HUES6 (cell line): Measurements from ENCODE around the gene NUDT14.

ENCODE experiments used
- H3K27ac ChIP-seq: 2 replicates; pipeline ENCODE4 v1.7.0; 2013; ENCODE audit warnings: low read depth, mild to moderate bottlenecking, low read length, inconsistent platforms
- H3K27me3 ChIP-seq: 2 replicates; pipeline ENCODE4 v1.6.1; 2013; ENCODE audit warnings: low read length; ENCODE audit not compliant: control insufficient read depth, insufficient read depth
- H3K36me3 ChIP-seq: 2 replicates; pipeline ENCODE4 v1.6.1; 2013; ENCODE audit warnings: low read length; ENCODE audit not compliant: control insufficient read depth, insufficient read depth
- H3K4me1 ChIP-seq: 2 replicates; pipeline ENCODE4 v1.6.1; 2013; ENCODE audit warnings: low read length; ENCODE audit not compliant: control insufficient read depth, insufficient read depth
- H3K4me3 ChIP-seq: 2 replicates; pipeline ENCODE4 v1.5.1; 2013; ENCODE audit warnings: low read depth, low read length
- H3K9ac ChIP-seq: one replicate; pipeline ENCODE4 v1.6.1; 2013; ENCODE audit warnings: mild to moderate bottlenecking, low read length
- H3K9me3 ChIP-seq: 2 replicates; pipeline ENCODE4 v1.6.1; 2013; ENCODE audit warnings: low read depth, low read length; ENCODE audit not compliant: control insufficient read depth, insufficient read depth

Gene NUDT14

DNA sequence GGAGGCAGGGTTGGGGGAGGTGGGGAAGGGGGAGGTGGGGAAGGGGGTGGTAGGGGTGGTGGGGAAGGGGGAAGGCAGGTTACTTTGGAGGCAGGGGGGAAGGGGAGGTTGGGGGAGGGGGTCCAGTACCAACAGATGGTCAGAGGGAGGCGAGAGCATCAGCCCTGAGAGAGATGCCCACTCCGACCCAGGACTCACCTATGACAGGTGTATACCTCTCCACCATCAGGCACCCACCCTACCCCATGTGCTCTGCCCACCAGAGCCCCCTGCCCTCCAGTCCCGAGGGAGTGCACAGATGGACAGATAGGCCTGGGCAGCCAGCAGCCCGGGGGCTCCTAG, 31.1 kb downstream of the NUDT14 start:
- 0 out of 2 replicates have a peak, but pooled peaks cover 3% of the 10 kb centered on the region for H3K36me3 ChIP-seq

DNA sequence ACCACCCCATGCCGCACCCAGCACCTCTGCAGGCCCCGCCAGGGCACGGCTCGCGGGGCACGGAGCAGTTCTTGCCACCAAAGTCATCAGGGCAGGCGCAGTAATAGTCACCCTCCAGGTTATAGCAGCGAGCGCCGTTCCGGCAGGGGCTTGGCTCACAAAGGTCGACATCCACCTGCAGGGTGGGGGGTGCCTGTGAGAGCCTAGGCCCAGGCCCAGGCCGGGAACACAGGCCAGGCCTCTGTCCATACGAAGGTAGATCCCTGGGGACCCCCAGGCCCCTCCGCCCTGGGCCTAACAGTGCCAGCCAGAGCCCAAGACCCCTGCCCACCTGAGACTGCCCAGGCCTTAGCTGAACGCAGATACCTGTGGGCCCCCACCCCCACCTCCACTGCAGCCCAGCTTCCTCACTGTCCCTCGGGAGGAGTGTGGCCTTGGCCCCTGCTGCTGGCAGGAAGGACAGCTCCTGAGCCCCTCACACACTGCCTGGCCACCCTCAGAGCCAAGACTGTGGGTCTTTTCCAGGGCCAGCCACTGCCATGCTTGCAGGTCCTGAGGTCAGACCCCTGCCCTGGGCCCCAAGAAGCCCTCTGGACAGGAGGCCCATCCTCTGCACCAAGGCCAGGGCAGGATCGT, 31.8 kb downstream of the NUDT14 start:
- Histone ChIP-seq H3K9ac (no peak overlapping the region), H3K27ac (no peak overlapping the region), H3K9me3 (no peaks in the 10 kb centered on the region), H3K27me3 (no peaks in the 10 kb centered on the region), H3K4me1 (no peaks in the 10 kb centered on the region), H3K36me3 (0 out of 2 replicates have a peak, but pooled peaks cover 3% of the 10 kb centered on the region), H3K4me3 (no peak overlapping the region)

More for the DNA sequence above, 31.1 kb downstream of the NUDT14 start:
- Histone ChIP-seq H3K9me3 (no peaks in the 10 kb centered on the region), H3K9ac (no peak overlapping the region), H3K4me1 (no peaks in the 10 kb centered on the region), H3K4me3 (no peak overlapping the region), H3K27ac (no peak overlapping the region), H3K27me3 (no peaks in the 10 kb centered on the region)

DNA sequence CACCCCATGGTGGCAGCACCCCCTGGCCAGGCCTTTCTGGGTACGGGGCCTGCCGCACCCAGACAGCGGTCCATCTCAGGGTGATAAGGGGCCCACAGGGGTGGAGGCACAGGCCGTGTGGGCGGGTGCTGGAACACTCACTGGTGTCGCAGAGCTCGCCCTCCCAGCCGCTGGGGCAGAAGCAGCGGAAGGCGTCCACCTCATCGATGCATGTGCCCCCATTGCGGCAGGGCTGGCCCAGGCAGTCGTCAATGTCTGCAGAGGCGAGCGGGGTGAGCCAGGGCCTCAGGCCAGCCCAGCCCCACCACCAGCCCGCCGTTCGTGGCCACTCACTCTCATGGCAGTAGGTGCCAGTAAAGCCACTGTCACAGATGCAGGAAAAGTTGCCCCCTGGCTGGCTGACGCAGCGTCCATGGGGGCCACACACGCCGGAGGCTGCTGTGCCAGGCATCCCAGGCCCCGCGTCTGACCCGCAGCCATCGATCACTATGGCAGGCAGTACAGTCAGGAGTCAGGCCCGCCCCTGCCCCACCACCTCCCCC, 32.4 kb downstream of the NUDT14 start:
- no peaks in the 10 kb centered on the region for H3K4me1 ChIP-seq
- no peak overlapping the region for H3K27ac ChIP-seq
- H3K9ac ChIP-seq = no peak overlapping the region
- no peaks in the 10 kb centered on the region for H3K9me3 ChIP-seq
- H3K36me3 ChIP-seq = 0 out of 2 replicates have a peak, but pooled peaks cover 3% of the 10 kb centered on the region
- H3K27me3 ChIP-seq = no peaks in the 10 kb centered on the region
- H3K4me3 ChIP-seq = no peak overlapping the region

DNA sequence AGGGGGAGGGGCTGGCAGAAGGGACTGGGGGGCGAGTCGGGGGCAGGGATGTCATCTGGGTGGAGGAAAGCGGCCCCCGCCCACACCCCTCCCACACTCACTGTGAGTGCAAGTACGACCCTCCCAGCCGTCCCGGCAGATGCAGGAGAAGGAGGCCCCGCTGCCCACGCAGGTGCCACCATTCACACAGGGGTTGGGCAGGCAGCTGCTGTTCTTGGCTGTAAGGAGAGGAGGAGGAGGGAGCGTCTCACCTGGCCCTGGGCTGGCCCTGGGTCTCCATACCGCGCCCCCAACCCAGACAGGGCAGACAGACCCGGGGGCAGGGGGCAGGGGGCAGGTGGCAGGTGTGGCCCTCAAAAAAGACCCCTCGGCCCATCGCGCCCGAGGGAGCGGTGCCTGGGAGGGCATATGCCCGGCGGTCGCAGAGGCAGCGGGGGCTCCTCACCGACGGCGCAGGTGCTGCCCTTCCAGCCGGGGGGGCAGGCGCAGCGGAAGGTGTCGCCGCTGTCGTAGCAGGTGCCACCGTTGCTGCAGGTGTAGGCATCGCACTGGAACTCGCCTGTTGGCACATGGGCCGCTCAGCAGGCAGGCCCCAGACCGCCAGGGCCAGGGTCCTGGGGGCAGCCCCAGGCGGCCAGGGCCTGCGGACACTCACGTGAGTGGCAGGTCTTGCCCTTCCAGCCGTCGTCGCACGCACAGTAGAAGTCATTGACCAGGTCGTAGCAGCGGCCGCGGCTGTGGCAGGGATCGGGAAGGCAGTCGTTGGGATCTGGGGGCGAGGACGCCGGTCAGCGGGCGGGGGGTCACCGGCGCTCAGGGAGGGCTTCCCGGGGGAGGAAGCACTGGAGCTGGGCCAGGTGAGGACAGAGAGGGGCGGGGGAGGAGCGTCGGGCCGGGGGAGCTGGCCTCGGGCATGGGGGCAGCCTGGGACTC, 33.2 kb downstream of the NUDT14 start:
- Histone ChIP-seq H3K9ac (no peak overlapping the region), H3K36me3 (peaks cover 3% of the 10 kb centered on the region; the same call in 1 of the 2 replicates), H3K27ac (no peak overlapping the region), H3K4me1 (no peaks in the 10 kb centered on the region), H3K9me3 (no peaks in the 10 kb centered on the region), H3K4me3 (no peak overlapping the region), H3K27me3 (no peaks in the 10 kb centered on the region)

DNA sequence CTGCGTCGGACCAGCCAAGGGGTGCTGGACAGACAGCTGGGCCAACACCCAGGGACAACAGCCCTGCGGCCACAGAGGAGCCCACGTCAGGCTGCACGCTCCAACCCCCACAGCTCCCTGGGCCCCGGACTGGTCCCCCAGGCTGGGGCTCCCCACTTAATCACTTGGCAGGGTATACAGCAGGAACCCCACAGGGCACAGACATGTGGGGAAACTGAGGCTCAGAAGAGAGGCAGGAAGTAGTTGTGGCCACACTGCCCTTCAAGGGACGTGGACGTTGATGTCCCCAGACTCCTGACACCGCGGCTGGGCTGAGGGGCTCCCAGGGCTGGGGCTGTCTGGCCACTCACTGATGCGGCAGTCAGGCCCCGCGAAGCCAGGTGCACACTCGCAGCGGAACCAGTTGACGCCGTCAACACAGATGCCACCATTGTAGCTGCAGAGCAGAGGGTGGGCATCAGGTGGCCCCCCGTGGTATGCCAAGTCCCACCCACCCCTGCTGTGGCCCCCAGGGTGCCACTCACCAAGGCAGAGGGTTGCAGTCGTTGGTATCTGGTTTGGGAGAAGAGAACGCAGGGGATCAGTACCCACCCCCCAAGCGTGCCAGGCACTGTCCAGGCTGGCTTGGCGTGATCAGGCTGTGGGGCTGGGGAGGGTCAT, 34.0 kb downstream of the NUDT14 start:
- Histone ChIP-seq H3K36me3 (peaks cover 7% of the 10 kb centered on the region; the same call in 1 of the 2 replicates), H3K9ac (no peak overlapping the region), H3K27me3 (no peaks in the 10 kb centered on the region), H3K4me3 (no peak overlapping the region), H3K27ac (no peak overlapping the region), H3K4me1 (no peaks in the 10 kb centered on the region), H3K9me3 (no peaks in the 10 kb centered on the region)

DNA sequence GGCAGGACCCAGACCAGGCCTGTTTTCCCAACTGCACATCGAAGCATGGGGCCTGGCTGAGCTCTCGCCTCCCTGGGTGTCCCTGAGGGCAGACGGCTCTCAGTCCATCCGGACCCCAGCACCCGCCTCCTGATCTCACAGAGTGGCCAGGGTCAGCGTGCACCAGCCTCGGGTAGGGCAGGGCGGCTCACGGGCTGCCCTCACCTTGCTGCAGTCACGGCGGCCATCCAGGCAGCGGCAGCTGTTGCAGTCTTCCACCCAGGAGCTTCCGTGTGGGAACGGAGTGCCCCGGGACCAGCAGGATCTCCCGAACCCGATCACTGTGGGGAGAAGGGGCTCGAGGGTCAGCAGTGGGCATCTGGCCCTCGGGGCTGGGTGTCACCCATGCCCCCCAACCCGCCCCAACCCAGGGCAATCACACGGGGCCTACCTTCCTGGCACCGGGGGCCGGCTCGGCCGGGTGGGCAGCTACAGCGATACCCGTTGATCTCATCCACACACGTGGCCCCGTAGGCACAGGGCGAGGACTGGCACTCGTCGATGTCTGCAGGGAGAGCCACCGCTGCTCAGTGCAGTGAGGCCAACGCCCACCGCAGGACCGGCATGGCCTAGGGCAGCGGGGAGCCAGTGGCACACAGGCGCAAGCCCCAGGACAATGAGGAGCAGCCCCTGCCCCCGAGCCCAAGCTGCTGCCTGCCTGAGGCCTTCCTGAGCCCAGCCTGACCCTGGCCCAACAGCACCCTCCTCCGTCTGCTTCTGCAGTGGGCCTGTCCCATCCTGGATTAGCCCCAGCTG, 34.7 kb downstream of the NUDT14 start:
- Histone ChIP-seq H3K4me3 (no peak overlapping the region), H3K27ac (no peak overlapping the region), H3K4me1 (no peaks in the 10 kb centered on the region), H3K36me3 (peaks cover 12% of the 10 kb centered on the region; the same call in 1 of the 2 replicates), H3K9ac (no peak overlapping the region), H3K9me3 (no peaks in the 10 kb centered on the region), H3K27me3 (no peaks in the 10 kb centered on the region)

DNA sequence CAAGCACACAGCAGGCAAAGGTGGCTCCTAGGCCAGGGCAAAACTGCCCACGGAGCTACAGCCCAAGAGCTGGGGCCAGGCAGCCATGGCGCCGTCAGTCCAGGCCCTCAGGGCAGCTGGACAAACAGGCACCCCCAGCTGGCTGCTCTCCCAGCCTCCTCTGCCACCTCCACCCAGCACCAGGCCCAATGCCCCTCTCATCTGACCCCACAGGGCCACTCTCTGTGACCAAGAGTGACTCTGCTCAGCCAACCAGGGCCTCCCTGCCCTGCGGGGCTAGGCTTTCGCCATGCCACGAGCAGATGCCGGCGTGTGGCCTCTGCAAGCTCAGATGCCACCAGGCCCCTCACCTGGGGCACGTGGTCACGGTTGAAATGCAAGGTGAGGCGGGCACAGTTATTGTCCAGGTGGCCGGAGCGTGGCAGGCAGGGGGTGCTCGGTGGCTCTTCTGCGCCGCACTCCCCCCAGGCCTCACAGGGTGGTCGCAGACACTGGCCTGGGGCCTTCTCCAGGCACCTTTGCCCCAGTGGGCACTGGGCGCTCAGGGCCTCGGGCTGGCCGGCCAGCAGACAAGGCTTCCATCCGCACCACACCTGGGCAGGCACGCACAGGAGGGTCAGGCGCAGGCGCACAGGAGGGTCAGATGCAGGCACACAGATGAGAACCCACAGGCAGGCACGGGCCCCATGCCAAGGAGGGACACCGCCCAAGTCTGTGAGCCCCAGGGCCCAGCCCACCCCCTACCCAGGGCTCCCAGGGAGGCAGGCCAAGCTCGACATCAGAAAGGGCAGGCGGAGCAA, 35.5 kb downstream of the NUDT14 start:
- H3K27me3 ChIP-seq = no peaks in the 10 kb centered on the region
- H3K4me3 ChIP-seq = no peak overlapping the region
- peaks cover 1% of the 10 kb centered on the region for H3K9me3 ChIP-seq
- no peaks in the 10 kb centered on the region for H3K4me1 ChIP-seq
- peaks cover 12% of the 10 kb centered on the region; the same call in 1 of the 2 replicates for H3K36me3 ChIP-seq
- no peak overlapping the region for H3K27ac ChIP-seq
- H3K9ac ChIP-seq = no peak overlapping the region

DNA sequence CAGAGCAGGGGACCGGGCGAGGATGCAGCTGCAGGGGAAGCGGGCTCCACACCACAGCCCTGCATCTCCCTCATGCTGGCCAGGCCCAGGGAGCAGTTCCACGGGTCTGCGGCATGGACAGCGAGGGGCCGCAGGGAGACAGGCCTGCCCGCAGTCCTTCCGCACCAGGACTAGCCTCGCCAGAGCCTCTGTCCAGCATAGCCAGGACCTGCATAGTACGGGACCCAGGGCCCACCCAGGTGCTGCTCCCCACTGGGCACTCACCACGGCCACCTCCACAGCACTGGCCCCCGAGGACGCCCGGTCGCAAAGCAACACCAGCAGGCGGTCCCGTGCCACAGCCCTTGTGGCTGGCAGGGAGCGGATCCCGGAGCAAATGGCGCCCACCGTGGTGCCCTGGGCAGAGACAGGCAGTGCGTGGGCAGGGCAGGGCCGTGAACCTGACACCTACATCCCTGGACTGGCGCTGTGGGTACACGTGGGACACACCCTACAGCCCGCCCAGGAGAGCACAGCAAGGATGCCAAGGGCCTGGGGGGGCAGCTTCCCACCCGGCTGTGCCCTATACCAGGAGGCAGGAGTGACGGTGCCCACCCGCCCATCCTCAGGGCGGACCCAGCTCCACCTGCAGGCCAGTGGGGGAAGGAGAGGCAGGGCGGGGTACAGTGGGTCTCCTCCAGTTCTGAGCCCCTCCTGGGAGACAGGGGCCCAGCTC, 36.3 kb downstream of the NUDT14 start:
- Histone ChIP-seq H3K4me1 (no peaks in the 10 kb centered on the region), H3K27ac (no peak overlapping the region), H3K4me3 (no peak overlapping the region), H3K27me3 (no peaks in the 10 kb centered on the region), H3K9ac (no peak overlapping the region), H3K9me3 (peaks cover 9% of the 10 kb centered on the region), H3K36me3 (peaks cover 12% of the 10 kb centered on the region; the same call in 1 of the 2 replicates)

DNA sequence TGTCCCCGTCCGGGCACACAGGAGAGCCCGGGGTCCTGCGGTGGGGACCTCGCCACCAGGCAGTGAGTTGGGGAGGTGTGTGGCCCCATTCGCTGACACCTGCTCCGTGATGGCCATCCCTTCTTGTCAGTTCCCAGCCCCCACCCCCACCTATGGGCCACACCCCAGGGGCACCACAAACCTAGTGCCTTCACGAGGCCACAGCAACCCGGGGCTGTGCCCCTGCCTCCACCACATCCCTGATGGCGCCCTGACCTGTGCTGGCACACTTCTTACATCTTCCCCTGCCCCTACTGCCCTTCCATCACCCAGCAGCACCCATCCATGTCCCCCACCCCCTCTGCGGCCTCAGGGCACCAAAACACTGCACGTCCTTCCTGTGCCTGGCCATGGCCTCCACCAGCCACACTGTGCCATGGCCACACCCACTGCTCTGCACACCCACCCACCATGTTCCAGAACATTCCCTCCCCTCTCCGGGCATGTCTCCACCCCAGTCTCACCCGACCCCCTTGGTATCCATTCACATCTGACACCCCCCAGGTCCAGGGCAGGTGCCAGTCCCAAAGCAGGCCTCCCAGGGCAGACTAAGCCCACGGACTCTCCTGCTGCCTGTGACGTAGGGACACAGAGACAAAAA, 37.0 kb downstream of the NUDT14 start:
- H3K27me3 ChIP-seq = no peaks in the 10 kb centered on the region
- no peak overlapping the region for H3K27ac ChIP-seq
- H3K4me3 ChIP-seq = no peak overlapping the region
- peaks cover 12% of the 10 kb centered on the region; the same call in 1 of the 2 replicates for H3K36me3 ChIP-seq
- peaks cover 15% of the 10 kb centered on the region for H3K9me3 ChIP-seq
- H3K4me1 ChIP-seq = no peaks in the 10 kb centered on the region
- no peak overlapping the region for H3K9ac ChIP-seq
